Pancreas (tissue), 10 donors: ENCODE data around the gene CTNNA3. TPM values are rescaled to one million over a fixed set of nuclear protein-coding genes. Genes with fewer than 3 reads are reported as not detected.

Source experiments
- ATAC-seq, 4 donors: fragments of 200-7000 bp; cut with Tn5 transposase; one replicate each; pipeline versions ENCODE4 v1.8.0 to v1.9.1; 2020; ENCODE audit warnings: mild to moderate bottlenecking in 4 of 4, moderate library complexity in 4 of 4
- DNase-seq, 6 donors: peaks; one replicate each; pipeline ENCODE4 v3.0.0-alpha.2; 2020
- FAIRE-seq: peaks from 2 replicates; lab custom pipeline; 2012; peaks lifted over from hg19 to GRCh38; lab: Jason Lieb, UNC
- H3K27ac ChIP-seq, 4 donors: fragments of 200-600 bp; sonication (generic); 1 replicate in 3 of 4; 2 replicates in 1 of 4; pipeline versions ENCODE4 v1.5.0 to v1.8.0; 2020
- H3K27me3 ChIP-seq, 4 donors: fragments of 200-600 bp; one replicate each; pipeline ENCODE4 v1.8.0; 2021
- H3K36me3 ChIP-seq, 3 donors: fragments of 200-600 bp; sonication (generic) in 1 of 3; one replicate each; pipeline versions ENCODE4 v1.5.0 to v1.8.0; 2020 to 2021
- H3K4me1 ChIP-seq, 3 donors: fragments of 200-600 bp; one replicate each; pipeline ENCODE4 v1.8.0; 2021
- H3K4me3 ChIP-seq, 4 donors: fragments of 200-600 bp; sonication (generic) in 2 of 4; one replicate each; pipeline versions ENCODE4 v1.5.0 to v1.8.0; 2020 to 2021
- H3K9me3 ChIP-seq, 4 donors: fragments of 200-600 bp; one replicate each; pipeline ENCODE4 v1.8.0; 2021
- CTCF ChIP-seq, 4 donors: fragments of 200-600 bp; sonication (generic) in 3 of 4; IDR thresholded peaks; one replicate each; pipeline versions ENCODE4 v1.5.0 to v1.8.0; 2021; ENCODE audit warnings: antibody characterized with exemption in 4 of 4
- WGBS, 2 donors: extraction: QIAGEN DNeasy Blood & Tissue Kit; methylation state at CpG; one replicate each; pipeline ENCODE4 v1.1.7; 2013; 5-methylcytosine and 5-hydroxymethylcytosine counted together
- intact Hi-C, 3 donors: fragments of 100-400 bp; cut with DNase I; formaldehyde crosslinking; loops; one replicate each; pipeline versions ENCODE4 v1.11.1 to v1.14.2; 2022
- polyA plus RNA-seq, 2 donors: library from polyadenylated mRNA; stranded (reverse); fragments of 200-250 nt; gene quantifications; one replicate each; pipeline ENCODE4 v1.2.3, GENCODE V29; 2013
- total RNA-seq, 6 donors: library from RNA; stranded (reverse); fragmentation: NEBNext Ultra II Directional in 4 of 6; extraction: Animal tissue kit (Norgen Biotek cat#: 25700) in 4 of 6; gene quantifications; one replicate each; pipeline versions ENCODE4 v1.2.1 to v1.2.4, GENCODE V29; 2021 to 2023
- donor health status: healthy with polysubstance abuse.
- donor health status: DM: no; HTN: no; CAD: no; lungs with moderate emphysema.
- donor health status: DM: no; HTN: no; CAD: no.
- donor health status: control.
- donor health status: control.
- donor health status: Bipolar disorder and iron deficiency.
- donor health status: DM: yes; HTN: yes; CAD: no.
- donor health status: DM: no; HTN: no; CAD: no.
- donor health status: DM: no; HTN: no; CAD: no.
- donor health status: DM: yes; HTN: yes; CAD: no.

CTNNA3 gene
- total and polyA plus RNA-seq, 8 donors: 0.02 to 0.83 (median 0.21) TPM

GRCh38 chr10:67629461-67629971, 66.5 kb downstream of the CTNNA3 start:
- Histone ChIP-seq H3K36me3 (no peaks in the 10 kb centered on the region), H3K27ac (no peak overlapping the region), H3K9me3 (no peaks in the 10 kb centered on the region), H3K27me3 (no peaks in the 10 kb centered on the region), H3K4me1 (no peaks in the 10 kb centered on the region), H3K4me3 (no peak overlapping the region)
- ATAC-seq (peak in 1 of 4 donors; percentile 24), DNase-seq (no peak), FAIRE-seq (no peak)
- no peak for TF ChIP-seq CTCF (IDR thresholded peaks at IDR 0.05)
- intact Hi-C loops: no loop called here

GRCh38 chr10:67622984-67623383, 73.0 kb downstream of the CTNNA3 start:
- Histone ChIP-seq H3K4me1 (no peaks in the 10 kb centered on the region), H3K27ac (no peak overlapping the region), H3K9me3 (no peaks in the 10 kb centered on the region), H3K4me3 (no peak overlapping the region), H3K27me3 (no peaks in the 10 kb centered on the region), H3K36me3 (no peaks in the 10 kb centered on the region)
- no peak for TF ChIP-seq CTCF (IDR thresholded peaks at IDR 0.05)
- no peak for DNase-seq
- no peak for ATAC-seq
- intact Hi-C loops: no loop called here
- no peak for FAIRE-seq
- 66 to 74% methylated on average over 1 of the region's 1 CpG for WGBS, 2 donors

GRCh38 chr10:67622511-67622910, 73.5 kb downstream of the CTNNA3 start:
- 91 to 93% methylated on average over 1 of the region's 1 CpG for WGBS, 2 donors

DNA sequence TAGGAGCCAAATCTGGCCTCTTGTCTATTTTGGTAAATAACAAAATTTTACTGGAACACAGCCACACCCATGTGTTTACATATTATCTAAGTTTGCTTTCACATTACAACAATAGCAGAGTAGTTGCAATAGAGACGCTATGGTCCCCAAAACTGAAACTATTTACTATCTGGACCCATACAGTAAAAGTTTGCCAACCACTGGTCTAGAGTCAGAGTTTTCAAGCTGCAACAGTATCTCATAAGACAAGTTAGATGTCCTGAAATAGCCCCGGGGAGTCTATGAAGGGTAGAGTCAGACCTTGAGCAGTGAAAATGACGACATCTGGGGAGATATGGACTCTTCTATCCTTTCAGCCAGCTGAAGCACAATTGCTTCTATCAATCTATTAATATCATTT, 74.2 kb downstream of the CTNNA3 start:
- no peak for ATAC-seq
- intact Hi-C loops: no loop called here
- Histone ChIP-seq H3K27ac (no peak overlapping the region), H3K9me3 (no peaks in the 10 kb centered on the region), H3K36me3 (no peaks in the 10 kb centered on the region), H3K27me3 (no peaks in the 10 kb centered on the region), H3K4me1 (no peaks in the 10 kb centered on the region), H3K4me3 (no peak overlapping the region)
- no peak for FAIRE-seq
- TF ChIP-seq CTCF (IDR thresholded peaks at IDR 0.05): no peak
- DNase-seq: no peak
- 57 to 82% methylated on average over 3 of the region's 3 CpGs for WGBS, 2 donors

More at GRCh38 chr10:67622511-67622910, 73.5 kb downstream of the CTNNA3 start:
- Histone ChIP-seq H3K36me3 (no peaks in the 10 kb centered on the region), H3K9me3 (no peaks in the 10 kb centered on the region), H3K4me1 (no peaks in the 10 kb centered on the region), H3K27me3 (no peaks in the 10 kb centered on the region), H3K4me3 (no peak overlapping the region), H3K27ac (no peak overlapping the region)
- no peak for ATAC-seq
- no peak for FAIRE-seq
- no peak for TF ChIP-seq CTCF (IDR thresholded peaks at IDR 0.05)
- DNase-seq: no peak
- intact Hi-C loops: no loop called here

- intact Hi-C loops: no loop called here
Measured at GRCh38 chr10:67618116-67618515, 77.9 kb downstream of the CTNNA3 start.

More at GRCh38 chr10:67618116-67618515, 77.9 kb downstream of the CTNNA3 start:
- no peaks in the 10 kb centered on the region for H3K36me3 ChIP-seq
- ATAC-seq (no peak), DNase-seq (no peak), FAIRE-seq (no peak)
- no peak overlapping the region for H3K27ac ChIP-seq
- H3K27me3 ChIP-seq: no peaks in the 10 kb centered on the region
- H3K4me1 ChIP-seq: no peaks in the 10 kb centered on the region
- TF ChIP-seq CTCF (IDR thresholded peaks at IDR 0.05): no peak
- H3K4me3 ChIP-seq: no peak overlapping the region
- no peaks in the 10 kb centered on the region for H3K9me3 ChIP-seq
- 43 to 56% methylated on average over 3 of the region's 3 CpGs for WGBS, 2 donors
